Measurements from ENCODE around the gene BRIP1.
"Not testable (repeated sequence)": the region's sequence is repeated elsewhere in the genome, so short reads cannot be mapped to it uniquely, and the experiment has no call there.

Gene BRIP1

DNA sequence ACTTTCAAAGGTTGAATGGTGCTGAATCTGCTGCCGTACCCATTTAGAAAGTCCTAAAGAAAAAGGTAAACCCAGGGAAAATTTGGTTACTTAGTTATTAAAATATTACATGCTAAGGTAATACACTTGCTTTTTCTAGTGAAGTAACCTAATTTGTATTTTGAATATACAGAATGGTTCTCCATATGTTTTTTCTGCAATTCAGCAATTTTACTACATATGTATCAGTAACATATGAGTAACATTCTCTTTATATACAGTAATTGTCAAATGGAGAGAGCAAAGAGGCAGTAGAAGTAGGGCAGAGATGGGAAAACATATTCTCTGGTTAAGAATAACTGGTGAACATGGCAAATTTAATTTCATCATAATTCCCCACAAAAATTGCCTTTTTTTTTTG is 177.2 kb downstream of the BRIP1 start:
- DNase-seq = no peak

DNA sequence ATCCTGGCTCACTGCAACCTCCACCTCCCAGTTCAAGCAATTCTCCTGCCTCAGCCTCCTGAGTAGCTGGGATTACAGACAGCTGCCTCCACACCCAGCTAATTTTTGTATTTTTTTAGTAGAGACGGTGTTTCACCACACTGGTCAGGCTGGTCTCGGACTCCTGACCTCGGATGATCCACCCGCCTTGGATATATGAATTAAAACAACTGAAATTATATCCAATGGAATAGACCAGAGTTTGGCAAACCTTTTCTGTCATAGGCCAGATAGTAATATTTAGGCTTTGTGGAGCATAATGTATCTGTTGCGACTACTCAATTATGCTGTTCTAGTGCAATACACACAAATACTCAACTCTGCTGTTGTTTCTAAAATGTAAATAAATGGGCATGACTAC is 178.5 kb downstream of the BRIP1 start:
- no peak for DNase-seq

DNA sequence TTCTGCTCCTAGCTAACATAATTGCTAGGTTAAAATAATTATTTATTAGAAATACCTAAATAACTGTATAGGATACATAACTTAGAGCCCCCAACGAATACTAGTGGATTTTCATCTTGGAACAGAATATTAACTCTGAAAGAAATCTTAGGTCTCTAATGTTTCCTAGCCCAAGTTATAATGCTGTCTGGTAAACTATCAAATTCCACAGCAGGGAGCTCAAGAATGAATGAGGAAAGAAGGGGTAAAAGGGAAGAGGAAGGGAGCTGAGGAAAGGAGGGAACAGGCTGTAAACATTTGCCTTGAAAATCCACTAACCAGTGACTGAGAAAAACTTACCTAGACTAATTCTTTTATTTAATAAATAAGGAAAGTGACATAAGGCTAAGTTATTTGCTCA is 179.2 kb downstream of the BRIP1 start:
- no peak for DNase-seq

DNA sequence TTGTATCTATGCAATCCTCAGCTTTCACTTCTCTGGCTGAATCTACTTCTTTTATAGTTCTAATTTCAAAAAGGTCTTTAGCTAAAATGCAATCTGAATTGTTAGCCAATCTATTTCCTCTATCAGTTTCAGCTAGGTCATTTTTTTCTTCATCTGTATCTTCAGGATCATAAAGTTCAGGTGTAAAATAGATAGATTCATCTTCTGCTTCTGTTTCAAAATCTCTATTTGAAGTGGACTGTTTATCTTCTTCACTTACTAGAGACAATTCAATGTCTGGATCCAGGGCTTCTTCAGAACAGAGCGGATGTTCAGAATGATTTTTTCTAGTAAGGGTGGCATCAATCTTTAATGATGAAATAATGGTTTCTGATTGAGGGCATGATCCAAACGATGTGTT is 179.9 kb downstream of the BRIP1 start:
- DNase-seq = no peak

DNA sequence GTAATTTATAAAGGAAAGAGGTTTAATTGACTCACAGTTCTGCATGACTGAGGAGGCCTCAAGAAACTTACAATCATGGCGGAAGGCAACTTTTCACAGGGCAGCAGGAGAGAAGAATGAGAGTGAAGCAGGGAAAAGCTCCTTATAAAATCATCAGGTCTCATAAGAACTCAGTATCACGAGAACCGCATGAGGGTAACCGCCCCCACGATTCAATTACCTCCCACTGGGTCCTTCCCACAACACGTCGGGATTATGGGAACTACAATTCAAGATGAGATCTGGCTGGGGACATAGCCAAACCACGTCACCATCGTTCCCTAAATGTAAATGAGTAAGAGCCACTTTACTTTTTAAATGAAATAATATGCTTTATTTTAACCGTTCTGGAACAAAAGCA is 182.4 kb downstream of the BRIP1 start:
- DNase-seq = no peak

DNA sequence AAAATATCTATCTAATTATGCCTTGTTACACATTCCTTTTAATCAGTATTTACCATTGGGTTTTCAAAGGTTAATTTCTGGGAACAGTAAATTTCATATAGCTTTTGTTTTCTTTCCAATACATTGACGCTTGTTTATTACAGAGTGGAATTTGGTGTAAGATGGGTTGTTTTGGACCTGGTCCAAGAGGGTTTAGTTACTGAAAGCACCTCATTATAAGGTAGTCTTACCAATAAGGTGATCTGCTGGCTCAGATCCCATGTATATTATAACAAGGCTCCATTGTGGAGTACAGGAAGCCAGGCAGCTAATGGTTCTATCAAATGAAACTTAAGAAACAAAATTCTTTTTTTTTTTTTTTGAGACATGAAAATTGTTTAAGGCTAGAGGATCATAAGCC is 185.0 kb downstream of the BRIP1 start:
- no peak for DNase-seq

DNA sequence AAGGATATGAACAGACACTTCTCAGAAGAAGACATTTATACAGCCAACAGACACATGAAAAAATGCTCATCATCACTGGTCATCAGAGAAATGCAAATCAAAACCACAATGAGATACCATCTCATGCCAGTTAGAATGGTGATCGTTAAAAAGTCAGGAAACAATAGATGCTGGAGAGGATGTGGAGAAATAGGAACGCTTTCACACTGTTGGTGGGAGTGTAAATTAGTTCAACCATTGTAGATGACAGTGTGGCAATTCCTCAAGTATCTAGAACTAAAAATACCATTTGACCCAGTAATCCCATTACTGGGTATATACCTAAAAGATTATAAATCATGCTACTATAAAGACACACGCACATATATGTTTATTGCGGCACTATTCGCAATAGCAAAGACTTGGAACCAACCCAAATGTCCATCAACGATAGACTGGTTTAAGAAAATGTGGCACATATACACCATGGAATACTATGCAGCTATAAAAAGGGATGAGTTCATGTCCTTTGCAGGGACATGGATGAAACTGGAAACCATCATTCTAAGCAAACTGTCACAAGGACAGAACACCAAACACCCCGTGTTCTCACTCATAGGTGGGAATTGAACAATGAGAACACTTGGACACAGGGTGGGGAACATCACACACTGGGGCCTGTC is 186.0 kb downstream of the BRIP1 start:
- DNase-seq = not testable (repeated sequence)

DNA sequence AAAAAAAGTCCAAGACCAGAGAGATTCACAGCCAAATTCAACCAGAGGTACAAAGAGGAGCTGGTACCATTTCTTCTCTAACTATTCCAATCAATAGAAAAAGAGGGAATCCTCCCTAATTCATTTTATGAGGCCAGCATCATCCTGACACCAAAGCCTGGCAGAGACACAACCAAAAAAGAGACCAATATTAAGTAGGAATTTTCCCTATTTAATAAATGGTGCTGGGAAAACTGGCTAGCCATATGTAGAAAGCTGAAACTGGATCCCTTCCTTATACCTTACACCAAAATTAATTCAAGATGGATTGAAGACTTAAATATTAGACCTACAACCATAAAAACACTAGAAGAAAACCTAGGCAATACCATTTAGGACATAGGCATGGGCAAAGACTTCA is 186.8 kb downstream of the BRIP1 start:
- not testable (repeated sequence) for DNase-seq

DNA sequence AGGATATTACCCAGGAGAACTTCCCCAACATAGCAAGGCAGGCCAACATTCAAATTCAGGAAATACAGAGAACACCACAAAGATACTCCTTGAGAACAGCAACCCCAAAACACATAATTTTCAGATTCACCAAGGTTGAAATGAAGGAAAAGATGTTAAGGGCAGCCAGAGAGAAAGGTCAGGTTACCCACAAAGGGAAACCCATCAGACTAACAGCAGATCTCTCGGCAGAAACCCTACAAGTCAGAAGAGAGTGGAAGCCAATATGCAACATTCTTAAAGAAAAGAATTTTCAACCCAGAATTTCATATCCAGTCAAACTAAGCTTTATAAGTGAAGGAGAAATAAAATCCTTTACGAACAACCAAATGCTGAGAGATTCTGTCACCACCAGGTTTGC is 188.7 kb downstream of the BRIP1 start:
- DNase-seq = not testable (repeated sequence)

DNA sequence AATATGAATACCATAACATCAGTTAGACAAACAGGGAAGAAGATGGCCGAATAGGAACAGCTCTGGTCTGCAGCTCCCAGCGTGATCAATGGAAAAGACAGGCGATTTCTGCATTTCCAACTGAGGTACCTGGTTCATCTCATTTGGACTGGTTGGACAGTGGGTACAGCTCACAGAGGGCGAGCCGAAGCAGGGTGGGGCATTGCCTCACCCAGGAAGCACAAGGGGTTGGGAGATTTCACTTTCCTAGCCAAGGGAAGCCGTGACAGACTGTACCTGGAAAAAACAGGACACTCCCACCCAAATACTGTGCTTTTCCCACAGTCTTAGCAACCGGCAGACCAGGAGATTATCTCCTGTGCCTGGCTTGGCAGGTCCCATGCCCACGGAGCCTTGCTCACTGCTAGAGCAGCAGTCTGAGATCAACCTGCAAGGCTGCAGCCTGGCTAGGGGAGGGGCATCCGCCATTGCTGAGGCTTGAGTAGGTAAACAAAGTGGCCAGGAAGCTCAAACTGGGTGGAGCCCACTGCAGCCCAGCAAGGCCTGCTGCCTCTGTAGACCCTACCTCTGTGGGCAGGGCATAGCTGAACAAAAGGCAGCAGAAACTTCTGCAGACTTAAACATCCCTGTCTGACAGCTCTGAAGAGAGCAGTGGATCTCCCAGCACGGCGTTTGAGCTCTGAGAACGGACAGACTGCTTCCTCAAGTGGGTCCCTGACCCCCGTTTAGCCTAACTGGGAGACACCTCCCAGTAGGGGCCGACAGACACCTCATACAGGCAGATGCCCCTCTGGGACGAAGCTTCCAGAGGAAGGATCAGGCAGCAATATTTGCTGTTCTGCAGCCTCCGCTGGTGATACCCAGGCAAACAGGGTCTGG is 190.1 kb downstream of the BRIP1 start:
- DNase-seq = not testable (repeated sequence)

DNA sequence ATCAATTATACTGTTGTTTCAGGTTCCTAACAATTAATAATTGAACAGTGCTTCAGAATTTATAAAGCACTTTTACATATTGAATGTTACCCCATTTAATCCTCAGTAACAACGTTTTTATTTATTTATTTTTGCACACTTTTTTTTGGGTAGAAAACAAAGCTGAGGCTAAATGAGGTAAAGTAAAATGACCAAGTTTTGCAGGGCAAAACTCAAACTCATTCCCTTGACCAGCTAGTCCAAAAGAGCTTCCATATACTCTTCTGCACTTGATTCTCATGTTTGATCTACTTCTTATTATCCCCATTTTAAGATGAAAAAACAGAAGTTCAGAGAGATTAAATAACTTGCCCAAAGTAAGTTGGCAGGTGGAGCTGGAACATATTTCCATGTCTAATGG is 191.2 kb downstream of the BRIP1 start:
- DNase-seq = no peak

DNA sequence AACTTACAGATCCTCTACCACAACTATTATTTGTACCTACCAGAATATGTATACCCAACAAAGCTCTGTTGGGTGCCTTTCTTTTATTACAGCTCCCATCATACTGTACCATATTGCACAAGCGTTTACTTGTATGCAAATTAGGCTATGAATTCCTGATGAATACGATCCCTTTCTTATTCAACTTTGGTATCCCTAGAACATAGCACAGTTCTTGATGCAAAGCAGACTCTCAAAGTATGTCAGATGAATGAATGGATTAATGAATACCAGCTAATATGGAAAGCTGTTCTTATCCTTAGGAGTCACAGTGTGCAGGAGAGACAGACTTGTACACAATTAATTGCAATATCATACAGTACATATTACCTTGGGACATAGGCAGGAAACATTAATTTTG is 192.6 kb downstream of the BRIP1 start:
- DNase-seq = no peak

DNA sequence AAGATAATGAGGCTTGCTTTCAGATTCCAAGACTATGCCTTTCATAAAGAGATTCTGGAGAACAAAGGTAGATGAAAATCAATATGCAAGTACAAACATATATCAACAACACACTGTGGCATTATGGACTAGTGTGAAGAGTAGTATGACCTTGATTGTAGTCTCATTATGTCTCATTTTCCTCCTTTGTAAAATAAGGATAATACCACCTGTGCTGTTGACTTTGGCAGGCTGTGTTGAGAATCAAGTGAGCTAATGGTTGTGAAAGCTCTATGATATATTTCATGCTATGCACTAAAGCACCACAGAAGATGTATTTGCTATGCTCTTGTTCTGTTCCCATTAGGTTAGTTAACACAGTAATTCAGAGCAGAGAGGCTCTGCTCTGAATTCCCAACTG is 193.8 kb downstream of the BRIP1 start:
- no peak for DNase-seq

DNA sequence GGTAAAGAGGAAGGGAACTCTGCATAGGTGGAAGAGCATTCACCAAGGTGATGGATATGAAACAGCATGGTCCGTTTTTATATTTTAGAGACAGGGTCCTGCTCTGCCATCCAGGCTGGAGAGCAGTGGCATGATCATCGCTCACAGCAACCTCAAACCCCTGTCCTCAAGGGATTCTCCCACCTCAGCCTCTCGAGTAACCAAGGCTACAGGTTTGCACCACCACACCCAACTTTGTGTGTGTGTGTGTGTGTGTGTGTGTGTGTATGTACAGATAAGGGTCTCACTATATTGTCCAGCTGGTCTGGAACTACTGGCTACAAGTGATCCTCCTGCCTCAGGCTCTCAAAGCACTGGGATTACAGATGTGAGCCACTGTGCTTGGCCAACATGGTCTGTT is 194.8 kb downstream of the BRIP1 start:
- DNase-seq = no peak

DNA sequence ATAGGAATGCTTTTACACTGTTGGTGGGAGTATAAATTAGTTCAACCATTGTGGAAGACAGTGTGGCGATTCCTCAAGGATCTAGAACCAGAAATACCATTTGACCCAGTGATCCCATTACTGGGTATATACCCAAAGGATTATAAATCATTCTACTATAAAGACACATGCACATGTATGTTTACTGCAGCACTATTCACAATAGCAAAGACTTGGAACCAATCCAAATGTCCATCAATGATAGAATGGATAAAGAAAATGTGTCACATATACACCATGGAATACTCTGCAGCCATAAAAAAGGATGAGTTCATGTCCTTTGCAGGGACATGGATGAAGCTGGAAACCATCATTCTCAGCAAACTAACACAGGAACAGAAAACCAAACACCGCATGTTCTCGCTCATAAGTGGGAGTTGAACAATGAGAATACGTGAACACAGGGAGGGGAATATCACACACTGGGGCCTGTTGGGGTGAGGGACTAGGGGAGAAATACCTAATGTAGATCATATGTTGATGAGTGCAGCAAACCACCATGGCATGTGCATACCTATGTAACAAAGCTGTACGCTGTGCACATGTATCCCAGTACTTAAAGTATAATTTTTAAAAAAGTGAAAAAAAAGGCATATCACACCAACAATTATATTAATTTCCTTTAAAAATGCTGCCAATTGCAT is 196.8 kb downstream of the BRIP1 start:
- not testable (repeated sequence) for DNase-seq

DNA sequence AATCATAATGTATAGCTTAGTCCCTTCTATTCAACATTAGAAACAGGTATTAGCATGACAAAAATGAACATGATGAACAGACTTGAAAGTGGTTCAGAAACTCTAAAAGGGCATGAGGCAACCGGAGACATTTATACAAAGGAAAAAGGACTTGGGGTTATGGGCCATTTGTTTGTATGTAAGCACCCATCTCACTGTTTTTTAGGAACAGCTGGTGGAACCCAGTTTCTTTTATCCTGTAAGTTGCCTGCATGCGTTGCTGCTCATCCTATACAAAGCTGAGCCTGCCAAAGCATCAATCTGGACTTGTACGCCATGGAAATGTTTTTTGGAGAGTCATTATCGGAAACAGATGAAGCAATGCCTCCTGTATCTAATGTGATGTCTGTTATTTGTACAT is 200.0 kb downstream of the BRIP1 start:
- DNase-seq = no peak

DNA sequence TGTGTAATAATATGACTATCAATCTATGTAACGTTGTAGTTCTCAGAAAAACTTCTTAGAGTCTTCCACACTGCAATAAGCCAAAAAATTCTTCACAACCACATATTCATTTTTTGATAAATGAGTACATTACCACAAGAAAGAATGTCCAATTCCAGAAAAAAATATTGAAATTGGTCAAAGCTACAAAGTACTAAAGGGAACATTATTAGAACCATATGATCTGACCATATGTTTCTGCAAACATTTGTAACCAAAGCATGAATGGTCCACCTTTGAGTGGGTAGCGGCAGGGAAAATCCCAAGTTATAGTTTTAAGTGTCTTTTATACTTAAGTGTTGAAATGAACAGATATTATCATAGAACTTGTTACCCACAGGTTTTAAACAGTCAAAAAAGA is 200.6 kb downstream of the BRIP1 start:
- DNase-seq = no peak

DNA sequence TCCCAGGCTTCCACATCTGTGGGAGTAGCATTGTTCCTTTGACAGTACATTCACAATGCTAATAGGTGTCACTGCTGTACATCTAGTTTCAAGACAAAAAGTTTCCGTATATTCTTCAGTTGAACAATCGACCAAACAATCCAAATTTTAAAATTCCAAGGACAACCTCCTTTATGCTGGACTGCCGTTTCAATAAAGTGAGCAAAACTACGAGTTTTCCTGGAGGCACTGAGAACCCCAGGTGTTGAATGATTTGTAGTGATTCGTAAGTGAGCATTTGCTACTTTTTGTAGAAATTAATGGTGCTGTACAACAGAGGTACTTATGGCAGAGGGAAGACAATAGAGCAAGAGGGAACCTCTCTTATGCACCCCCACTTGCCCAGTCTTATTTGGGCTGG is 201.1 kb downstream of the BRIP1 start:
- DNase-seq = no peak

DNA sequence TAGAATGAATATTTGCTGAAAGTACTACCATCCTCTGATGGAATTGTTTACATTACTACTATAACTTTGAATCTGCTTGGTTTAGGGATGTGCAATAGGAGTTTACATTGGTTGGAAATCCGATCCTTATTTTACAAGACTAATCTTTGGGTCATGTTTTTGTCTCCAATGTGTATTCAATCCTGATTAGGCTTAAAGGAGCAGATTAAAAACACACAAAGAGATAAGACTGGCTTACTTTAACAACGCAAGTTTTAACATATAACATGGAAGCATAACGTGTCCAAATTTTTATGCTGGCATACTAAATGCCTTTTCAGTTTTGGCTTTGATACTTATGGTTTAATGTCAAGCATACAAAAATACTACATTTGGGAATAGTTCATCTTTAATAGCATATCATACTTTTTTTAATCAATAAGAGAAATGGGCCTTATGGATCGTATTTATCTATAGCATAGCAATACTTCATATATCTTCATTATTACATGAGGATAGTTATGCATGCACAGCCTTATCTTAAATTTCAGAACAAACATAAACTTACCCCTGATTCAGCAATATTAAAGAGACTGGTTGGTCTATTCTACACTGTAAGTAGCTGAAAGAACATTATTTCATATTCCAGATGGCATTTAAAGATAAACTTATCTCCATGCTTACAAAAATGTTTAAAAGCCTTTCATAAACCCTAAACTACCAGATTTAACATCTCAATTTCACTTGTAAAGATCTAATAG is 202.4 kb downstream of the BRIP1 start:
- DNase-seq = no peak

DNA sequence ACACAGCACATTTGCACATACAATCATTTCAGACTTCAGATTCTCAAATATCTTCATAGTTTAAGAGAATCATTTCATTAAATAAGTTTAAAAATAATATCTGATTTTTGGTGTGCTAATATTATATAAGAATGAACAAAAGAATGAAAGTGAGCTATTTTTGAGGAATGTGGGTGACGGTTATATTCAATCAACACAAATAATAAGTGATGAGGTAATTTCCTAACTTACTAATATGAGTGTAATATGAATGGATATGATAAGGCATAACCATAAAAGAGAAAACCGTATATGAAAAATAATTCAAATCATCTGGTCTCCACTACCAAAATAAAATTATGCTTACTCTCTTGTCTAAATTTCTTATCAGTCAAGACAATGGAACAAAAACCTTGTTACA is 203.9 kb downstream of the BRIP1 start:
- no peak for DNase-seq

DNA sequence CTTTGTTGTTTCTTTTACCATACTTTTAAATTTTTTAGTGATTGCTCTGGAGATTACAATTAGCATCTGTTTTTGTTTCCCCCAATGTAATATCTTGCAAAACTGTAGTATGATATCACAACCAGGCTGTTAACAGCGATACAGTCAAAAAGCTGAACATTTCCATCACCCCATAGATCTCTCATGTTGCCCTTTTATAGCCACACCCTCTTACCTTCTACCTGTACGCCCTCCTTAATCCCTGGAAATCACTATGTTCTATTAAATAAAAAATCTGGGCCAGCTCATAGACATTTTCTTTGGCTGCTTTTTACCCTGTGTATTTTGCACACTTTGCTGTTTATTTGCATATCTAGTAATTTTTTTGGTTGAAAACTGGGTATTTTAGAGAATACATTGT is 205.1 kb downstream of the BRIP1 start:
- DNase-seq = no peak

DNA sequence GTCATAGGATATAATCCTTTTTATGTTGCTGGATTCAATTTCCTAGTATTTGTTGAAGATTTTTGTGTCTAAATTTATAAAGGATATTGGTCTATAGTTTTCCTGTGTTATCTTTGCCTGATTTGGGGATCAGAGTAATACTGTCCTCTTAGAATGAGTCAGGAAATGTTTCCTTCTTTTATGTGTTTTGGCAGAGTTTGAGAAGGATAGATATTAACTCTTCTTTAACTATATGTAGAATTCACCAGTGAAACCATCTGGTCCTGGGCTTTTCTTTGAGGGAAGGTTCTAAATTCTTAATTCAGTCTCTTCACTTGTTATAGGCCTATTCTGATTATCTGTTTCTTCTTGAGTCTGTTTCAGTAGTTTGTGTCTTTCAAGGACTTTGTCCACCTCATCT is 206.0 kb downstream of the BRIP1 start:
- no peak for DNase-seq

DNA sequence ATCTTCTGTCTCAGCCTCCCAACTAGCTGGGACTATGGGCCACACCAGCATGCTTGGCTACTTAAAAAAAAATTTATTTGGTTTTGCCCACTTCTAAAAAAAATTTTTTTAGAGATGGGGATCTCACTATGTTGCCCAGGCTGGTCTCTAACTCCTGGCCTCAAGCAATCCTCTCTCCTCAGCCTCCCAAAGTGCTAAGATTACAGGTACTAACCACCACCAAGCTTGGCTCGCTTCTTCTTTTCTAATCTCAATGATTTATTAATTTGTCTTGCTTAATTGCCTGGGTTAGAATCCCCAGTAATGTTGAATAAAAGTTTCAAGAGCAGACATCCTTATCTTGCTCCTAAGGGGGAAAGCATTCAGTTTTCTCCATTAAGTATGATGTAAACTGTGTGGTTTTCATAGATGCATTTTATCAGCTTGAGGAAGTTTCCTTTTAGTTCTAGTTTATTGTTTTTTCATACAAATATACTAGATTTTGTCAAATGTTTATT is 206.6 kb downstream of the BRIP1 start:
- DNase-seq = no peak
